ENCODE results near the gene FBXO31.

FBXO31 gene

DNA sequence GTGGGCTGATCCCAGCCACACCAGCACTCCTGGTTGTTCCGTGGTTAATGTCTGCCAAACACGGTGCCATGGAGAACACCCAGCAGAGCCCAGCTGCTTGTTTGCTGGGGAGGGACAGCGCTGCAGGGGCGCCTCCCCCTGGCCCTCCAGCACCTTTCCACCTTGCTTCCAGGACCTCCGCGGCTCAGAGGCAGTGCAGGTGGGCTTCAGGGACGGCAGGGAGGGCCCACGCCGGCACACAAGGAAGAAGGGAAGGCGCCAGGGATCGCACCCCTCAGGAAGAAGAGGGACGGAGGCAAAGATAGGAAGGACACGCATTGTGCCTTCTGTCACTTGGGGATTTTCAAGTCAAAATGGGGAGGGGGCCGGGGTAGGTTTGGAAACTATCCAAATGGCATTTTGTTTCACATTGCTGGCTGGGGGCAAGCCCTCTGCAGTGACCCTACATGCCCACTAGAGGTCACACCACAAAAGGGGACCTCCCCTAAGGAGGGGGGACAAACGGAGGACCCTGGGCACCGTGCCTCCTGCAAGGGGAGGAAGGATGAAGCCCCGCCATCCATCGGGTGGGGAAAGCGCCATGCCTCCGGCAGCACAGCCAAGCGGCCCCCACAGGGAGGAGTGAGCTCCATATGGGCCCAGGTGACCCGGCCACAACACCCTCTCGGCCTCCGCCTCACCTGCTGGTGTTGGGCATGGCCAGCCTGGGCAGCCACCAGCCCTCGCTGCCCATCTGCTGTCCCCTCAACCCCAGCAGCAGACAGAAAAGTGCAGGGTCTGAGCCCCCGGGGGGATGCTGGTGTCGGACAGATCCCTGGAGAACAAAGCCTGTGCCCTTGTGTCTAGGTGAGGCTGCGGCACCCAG is 58.9 kb downstream of the FBXO31 start:
- DNase-seq = no peak

DNA sequence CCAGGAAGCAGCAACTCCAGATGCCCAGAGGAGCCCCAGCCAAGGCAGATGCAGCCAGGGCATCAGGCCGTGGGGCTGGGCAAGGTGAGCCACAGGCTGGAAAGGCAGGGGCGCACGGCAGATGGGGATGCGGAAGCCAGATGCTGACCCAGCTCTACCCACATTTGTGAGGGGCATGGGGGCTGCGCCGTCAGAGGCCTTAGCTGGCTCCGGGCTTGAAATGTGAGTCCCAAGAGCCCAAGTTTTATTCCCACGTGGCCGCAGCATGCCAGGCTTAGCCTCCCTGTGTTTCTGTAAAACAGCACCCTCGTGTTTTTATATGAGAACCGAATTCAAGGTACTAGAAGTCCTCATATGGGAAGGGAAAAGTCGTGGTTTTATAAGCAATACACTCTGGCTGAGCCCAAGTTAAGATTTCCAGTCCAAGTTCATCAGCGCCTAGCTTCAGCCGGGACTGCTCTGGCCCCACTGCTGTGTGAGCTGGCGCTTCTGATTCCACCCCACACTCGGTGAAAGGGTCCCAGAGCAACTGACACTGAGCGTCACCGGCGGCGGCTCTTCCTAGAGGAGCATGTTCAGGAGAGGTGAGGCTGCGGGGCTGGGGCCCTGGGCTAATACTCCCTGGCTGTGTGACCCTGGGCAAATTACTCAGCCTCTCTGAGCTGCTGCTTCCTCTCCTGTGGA is 59.7 kb downstream of the FBXO31 start:
- DNase-seq = no peak

- DNase-seq = no peak
Measured at GRCh38 chr16:87322833-87323726, 60.5 kb downstream of the FBXO31 start.

DNA sequence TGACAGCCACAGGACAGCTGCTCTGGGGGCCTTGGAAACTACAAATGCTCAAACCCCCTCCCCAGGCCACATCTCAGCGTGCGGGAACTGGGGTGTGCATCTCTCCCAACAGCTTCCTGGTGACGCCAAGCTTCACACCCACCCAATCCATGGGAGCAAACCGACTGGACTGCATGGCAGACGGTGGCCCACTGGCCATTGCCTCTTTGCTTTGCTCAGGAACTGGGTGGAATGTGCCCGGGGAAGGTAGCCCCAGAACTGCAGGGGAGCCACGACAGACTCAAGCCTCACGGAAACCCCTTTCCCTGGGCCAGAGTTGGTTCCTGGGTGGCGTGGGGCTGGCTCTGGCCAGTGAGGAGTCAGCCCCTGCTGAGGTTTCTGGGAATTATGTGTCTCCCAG is 61.2 kb downstream of the FBXO31 start:
- no peak for DNase-seq

- DNase-seq = no peak
Measured at GRCh38 chr16:87321336-87322107, 62.1 kb downstream of the FBXO31 start.

- DNase-seq = no peak
Measured at GRCh38 chr16:87320510-87321227, 62.9 kb downstream of the FBXO31 start.

DNA sequence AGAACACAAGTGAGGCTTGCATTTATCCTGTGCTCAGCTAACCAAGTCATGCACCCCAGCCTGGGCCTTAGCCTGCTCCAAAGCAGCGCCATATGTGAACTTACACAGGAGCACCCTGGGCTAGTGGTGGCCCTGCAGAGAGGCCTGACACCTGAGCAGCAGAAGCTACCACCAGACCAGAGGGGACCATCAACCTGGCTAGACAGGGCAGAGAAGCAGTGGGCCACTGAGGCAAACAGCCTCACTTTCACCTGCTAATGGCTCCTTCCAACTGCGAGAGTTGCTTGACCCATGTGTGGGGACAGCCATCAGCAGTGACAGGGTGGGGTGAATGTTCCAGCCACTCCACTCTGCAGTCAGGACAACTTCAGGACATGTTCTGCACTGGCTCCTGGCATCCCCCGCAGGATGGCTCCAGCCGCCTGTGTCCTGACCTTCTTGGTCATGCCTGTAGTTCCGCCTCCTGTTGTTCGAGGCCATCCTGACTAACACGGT is 63.5 kb downstream of the FBXO31 start:
- no peak for DNase-seq

GRCh38 chr16:87319011-87319410 is 64.6 kb downstream of the FBXO31 start:
- no peak for DNase-seq

- DNase-seq = peak; percentile 60
Measured at GRCh38 chr16:87317750-87318644, 65.6 kb downstream of the FBXO31 start.

DNA sequence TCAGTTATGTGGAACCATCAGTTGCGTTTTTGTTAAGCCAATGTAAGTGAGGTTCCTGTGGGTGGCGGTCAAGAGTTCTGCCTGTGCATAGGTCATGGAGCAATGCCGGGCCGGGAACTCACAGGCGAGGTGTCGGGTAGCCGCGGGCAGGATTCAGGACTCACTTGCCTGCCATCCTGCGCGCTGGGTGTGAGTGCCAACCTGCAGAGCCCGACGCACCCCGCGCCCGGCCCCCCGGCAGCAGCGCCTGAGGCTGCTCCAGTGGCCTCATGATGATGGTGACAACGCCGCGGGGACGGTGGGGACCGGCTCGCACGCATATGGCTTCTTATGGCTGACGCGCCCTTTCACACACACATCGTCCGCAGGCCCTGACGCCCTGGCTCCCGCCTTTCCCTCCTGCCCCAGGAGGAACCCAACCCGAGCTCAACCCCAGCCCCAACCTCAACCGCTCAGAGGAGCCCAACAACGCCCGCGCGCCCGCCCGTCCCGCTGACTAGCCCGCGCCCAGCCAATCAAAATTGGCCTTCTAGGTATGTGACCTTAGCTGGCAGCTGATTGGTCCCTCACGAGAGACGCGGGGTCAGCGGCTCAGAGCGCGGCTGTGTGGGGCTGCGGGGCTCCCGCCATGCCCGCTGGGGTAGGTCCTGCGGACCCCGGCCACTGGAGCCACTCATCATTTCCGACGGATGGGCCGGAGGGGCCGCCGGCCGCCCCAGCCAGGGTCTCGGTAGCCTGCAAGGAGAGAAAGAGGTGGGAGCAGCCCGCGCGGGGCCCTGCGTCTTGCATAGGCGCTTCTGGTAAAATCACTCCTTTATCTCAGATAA is 66.4 kb downstream of the FBXO31 start, which contains the start of gene C16orf95:
Gene C16orf95 (minus strand): TSS at position 470 of the 827 bp plus-strand sequence. CDS start 150 bp downstream, at position 320.
- DNase-seq = peak; percentile 95

- DNase-seq = no peak
Measured at GRCh38 chr16:87316450-87316922, 67.1 kb downstream of the FBXO31 start.

GRCh38 chr16:87314990-87315420 is 68.6 kb downstream of the FBXO31 start:
- DNase-seq = no peak

DNA sequence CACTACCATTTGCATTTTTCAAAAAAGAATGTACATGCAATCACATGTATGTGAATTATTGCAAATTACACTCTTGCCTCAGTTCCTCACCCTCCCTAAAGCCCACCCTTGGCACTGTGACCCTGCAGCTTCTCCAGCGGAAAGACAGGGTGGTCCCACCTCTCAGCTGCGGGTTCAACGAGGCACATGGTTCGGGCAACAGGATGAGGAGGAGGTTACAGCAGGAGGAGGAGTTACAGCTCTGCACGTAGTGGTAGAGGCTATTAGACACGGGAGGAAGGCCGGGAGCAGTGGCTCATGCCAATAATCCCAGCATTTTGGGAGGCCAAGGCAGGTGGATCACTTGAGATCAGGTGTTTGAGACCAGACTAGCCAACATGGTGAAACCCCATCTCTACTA is 71.6 kb downstream of the FBXO31 start:
- DNase-seq = no peak

GRCh38 chr16:87311387-87311786 is 72.2 kb downstream of the FBXO31 start:
- no peak for DNase-seq

GRCh38 chr16:87310610-87311009 is 73.0 kb downstream of the FBXO31 start:
- no peak for DNase-seq

DNA sequence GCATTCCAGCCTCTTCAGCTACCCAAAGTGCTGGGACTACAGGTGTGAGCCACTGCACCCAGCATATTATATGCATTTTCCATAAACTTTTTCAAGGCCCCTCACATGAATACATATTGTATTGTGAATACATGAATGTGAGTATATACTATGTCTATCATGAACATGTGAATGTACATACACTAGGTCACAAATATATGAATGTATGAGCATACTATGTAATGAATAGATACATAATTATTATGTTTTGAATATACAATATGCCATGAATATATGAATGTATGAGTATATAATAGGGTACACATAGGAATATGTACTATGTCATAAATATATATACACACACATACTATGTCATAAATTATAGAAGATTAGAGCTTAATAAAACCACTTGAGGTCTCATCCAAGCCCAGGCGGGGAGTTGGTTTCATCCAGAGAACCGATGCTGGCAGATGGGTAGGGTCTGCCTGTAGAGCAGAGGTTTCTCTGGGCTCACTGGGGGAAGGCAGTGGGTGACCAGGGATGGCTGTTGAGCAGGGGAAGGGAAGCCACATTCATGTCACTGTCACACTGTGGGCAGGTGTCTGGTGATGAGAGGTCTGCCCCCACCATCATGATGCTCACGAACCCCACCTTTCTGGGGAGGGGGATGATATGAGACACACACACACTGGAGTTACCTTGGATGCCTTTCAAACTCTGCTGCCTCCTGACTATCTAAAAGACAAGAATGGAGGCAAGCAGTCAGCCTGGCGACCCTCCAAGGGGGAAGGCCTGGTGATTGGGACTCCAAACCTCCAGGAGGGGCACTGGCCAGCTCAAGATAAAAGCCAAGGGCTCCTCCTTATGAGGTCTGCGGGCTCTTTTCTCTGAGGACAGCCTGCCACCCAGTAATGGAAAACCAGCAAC is 73.7 kb downstream of the FBXO31 start:
- DNase-seq = no peak

GRCh38 chr16:87308826-87309225 is 74.8 kb downstream of the FBXO31 start:
- peak; percentile 39 for DNase-seq

GRCh38 chr16:87306516-87306915 is 77.1 kb downstream of the FBXO31 start:
- DNase-seq = no peak
